UCSD-AML1 (cell line): Measurements from ENCODE around the gene TNS3.

Source experiments
- DNase-seq: peaks from one replicate; lab custom pipeline; 2025; ENCODE audit not compliant: unreplicated experiment; lab: John Stamatoyannopoulos, UW

Gene TNS3

DNA sequence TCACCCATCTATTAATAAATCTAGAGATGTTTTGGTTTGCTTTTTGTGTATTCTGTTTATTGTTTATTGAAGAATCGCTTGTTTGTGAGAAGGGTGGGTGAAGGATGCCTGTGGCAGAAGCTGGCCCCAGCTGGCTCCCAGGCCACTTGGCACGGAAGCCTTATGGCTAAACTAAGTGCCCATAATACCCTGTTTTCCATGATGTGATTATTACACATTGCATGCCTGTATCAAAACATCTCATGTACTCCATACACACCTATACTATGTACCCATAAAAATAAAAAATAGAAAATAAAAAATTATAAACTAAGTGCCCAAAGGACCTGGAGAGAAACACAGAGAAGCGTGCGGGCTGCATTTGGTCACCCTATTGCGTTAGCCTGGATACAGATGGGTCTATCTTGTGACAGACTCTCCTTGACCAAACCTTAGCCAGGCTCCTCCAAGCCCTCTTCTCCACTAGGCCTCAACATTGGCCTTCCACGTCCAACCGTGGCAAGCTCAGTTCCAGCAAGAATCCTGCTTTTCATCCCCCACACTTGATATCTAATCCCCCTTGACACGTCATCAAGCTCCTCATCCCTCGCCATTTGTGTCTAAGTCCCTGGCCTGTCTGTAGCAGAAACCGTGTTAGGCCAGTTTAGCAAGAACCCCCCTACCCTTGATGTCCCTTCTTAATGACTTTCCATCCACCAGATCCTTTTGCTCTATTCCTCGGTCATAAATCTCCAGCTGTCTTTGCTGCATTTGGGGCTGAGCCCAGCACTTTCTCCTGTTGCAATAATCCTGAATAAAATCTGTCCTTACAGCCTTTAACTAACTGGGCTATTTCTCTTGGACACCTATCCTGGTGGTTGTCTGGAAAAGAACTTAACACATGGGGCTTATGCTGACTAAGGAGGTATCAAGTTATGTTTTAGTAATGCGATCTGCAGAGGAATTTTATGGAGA lies 245.2 kb downstream of the TNS3 start:
- no peak for DNase-seq

DNA sequence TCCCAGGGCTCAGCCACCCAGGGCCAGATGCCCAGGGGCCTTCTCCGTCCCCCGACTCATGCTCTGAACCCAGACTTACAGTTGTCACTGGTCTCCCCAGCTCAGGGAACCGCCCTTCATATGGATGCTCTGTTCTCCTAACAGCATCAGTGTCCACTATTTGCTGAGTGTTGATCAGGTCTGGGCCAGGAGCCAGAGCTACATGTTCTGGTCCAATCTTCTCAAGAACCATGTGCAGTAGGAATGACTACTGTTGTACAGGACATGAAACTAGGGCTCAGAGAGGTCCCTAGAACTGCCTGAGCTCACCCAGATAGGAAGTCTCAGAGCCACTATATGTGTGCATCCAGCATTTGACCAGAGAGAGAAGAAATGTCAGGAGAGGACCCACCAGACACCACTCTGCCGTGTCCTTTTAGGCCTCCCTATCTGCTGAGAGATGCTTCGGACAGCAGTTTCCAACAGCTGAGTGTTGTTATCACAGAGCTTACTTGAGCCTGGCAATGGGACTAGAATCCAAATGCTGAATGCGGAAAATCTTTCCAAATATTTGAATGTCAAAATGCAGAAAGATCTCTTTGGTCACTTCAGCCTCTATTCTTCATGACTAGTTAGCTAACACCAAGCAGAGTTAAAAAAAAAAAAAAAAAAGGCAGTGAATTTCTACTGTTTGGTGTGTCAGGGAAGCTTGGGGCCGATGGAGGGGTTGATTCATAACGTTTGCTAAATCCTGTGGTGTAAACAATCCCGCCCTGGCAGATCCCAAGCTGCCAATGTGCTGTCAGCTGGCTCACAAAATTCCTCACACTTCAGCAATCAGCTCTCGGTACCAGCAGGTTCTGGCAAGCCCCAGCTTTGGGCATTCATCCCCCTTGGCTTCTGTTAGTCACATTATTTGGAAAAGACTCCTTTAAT lies 246.1 kb downstream of the TNS3 start:
- DNase-seq, result no peak

DNA sequence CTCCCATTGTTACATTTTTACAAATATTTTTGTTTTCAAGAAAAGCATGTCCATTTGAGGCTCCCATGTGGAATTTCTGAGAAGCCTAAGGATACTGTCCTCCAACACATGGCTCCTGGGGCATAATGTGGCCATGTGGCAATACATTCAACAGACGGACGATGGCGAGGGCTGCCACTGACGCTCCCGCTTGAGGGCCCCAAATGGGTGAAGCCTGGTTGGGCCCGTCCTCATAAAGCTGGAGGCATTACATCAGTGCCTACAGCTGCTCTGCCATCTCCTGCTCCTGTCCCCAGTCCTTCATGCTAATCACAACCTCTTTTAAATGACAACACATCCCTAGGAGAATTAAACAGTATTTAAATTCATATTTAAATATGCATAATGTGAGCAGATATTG lies 246.8 kb downstream of the TNS3 start:
- no peak for DNase-seq

DNA sequence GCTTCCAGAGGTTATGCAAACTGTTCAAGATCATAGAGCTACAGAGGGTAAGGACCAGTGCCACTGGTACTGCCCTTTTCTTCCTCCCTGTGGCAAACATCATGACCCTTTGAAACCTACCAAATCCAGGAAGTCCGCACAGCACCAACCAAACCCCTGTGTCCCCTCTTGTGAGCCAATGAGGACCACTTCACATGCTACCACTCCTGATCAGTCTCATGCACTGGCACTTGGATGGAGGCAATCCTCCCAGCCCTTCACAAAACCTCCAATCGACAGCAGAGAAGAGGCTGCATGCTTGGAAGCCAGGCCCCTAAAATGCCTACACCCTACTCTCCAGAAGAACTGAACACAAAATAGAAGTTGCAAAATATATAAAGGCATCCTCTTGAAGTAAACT lies 248.0 kb downstream of the TNS3 start:
- DNase-seq, result no peak

DNA sequence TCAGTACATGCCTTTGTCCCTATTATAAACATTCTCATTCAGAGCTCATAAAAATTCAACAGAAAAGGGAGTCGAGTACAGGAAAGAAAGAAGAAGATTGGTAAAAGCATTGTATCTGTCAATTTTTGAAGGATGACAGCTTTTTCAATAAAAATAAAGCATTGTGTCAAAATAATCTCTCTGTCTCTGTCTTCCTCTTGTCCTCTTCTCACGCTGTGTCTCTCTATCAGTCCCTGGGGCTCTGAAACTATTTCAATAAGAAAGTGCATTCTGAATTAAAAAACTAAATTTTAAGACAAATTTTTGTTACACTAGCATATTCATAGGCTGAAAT lies 248.4 kb downstream of the TNS3 start:
- no peak for DNase-seq

DNA sequence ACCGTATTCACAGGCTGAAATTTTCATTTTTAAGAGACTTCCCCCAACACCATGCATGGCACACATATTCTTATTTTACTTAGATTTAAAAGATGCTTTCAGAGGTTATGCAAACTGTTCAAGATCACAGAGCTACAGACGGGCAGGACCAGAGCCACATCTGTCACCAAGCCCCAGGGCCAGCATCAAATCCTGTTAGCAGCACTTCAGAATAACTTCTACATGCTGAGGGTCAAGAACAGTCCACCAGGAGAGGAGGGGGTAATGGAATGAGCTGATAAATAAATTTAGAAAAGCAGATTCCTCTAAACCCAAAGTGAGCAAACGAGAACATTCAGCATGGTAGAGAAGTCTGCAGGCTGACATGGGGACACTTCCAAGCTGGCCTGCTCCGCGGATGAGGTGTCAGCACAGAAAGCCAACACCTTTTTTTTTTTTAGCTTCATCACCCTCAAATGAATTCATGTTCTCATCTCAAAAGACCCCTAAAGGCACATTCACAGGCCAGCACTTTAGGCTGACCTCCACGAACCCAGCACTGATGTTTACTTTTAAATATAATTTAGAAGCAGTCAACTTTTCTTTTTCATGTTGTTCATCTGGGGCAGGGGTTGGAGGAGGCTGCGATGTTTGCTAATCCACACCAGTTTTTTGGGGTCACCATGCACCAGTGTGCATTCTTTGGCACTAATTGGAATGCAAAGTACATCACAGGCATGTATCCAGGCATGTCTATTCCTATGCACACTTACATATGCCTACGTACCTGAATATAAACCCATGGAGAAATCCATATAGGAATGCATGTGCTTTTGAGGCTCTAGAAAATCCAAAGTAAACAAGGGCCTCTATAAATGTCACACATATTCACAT lies 249.0 kb downstream of the TNS3 start:
- no peak for DNase-seq

DNA sequence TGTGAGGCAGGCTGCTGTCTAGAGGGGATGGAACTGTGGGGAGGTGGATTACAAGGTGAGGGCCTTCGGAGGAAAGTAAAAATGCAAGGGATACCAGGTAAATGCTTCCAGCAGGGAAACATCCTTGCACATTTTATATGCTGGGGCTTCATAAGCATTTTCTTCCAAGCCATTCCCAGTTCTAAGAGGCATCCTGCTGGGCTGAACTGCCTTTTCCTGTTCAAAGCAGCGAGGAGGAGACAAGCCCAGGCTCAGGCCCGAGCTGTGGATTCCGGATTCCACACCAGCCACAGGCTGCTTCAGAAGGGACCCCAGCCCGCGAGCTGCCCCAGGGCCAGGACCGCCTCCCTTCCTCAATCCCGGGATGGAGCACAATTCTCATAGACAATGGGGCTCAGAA lies 249.7 kb downstream of the TNS3 start:
- no peak for DNase-seq

DNA sequence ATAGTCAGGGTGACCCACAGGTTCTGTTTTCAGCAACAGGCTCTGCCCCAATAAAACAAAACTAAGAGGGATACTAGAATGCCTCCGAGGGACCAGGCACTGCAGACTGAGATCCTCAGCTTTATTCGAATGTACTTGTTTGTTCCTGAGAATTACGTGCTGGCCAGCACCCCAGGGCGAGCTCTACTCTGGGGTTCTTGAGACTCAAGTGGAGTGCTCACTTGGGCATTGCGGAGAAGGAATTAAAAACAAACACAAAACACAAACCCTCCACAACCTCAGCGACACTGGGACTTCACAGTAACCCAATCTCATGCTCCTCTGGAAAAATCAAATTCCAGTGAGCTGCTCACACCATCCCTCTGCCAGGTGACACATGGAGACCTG lies 250.7 kb downstream of the TNS3 start:
- no peak for DNase-seq

DNA sequence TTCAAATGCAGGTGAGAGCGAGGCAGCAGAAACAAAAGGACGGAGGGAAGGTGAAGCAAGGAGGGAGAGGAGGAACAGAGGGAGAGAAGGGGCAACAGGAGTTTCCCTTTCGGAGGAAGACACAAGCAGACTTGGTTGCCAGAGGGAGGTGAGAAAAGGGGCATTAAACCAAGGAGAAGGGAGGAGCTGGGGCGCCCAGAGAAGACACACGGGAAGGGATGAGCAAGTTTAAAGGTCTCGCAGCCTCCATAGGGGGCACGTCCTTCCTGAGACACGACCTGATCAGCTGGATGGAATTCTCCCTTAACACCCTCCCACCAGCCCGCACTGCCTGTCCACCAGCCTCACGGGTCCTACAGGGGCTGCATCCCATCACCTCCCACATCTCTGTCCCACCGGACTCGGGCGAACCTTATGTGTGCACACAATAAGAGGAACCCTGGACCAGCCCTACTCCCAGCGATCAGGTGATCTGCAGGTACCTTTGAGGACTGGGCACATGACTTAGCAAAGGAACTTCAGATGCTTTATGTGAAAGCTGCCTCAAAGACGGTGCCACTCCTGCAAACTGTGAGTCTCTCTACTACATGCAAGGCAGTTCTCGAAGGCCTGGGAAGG lies 251.2 kb downstream of the TNS3 start:
- DNase-seq, result no peak

DNA sequence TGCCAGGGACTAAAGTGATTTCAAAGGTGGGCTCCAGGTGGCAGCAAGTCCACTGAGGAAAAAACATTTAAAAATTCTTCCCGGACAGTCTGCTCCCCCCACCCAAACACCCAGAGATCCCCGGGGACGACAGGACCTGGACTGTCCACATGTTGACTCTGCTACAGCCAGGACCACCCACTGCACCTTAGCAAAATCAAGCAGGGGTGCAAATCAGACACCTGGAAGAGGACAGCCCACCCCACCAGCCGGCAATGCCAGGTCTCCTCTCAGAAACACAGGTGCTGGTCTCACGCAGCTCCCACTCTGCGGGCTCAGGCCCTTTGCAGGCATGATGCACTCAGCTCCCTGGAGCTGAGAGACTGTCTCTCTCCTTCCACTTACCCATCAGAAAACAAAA lies 251.9 kb downstream of the TNS3 start:
- DNase-seq, result no peak

DNA sequence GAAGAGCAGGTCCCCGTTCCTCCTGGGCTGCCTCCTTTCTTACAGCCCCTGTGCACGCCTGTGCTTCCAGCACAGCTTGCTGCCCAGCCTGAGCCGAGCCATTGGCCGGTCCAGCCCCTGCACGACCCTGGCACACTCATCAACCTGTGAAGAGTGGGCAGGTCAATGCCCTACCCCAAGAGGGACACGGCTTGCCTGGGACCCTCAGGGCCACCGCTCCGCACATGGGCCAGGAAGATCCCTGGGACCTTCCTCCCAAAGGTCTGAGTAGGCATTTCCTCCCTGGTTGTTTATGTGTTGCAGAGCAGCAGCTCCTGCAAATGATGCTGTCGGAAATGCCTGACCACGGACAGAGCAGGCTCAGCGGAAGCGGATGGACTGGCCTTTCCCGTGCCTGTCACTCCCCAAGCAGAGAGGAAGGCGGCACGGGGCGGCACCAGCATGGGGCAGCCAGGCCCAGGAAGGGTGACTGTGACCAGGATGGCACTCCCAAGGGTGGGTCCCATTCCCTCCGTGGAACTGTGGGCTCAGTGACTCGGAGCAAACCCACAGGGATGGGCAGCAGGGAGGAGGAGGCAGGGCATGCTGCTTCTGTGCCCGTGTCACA lies 252.5 kb downstream of the TNS3 start:
- no peak for DNase-seq

DNA sequence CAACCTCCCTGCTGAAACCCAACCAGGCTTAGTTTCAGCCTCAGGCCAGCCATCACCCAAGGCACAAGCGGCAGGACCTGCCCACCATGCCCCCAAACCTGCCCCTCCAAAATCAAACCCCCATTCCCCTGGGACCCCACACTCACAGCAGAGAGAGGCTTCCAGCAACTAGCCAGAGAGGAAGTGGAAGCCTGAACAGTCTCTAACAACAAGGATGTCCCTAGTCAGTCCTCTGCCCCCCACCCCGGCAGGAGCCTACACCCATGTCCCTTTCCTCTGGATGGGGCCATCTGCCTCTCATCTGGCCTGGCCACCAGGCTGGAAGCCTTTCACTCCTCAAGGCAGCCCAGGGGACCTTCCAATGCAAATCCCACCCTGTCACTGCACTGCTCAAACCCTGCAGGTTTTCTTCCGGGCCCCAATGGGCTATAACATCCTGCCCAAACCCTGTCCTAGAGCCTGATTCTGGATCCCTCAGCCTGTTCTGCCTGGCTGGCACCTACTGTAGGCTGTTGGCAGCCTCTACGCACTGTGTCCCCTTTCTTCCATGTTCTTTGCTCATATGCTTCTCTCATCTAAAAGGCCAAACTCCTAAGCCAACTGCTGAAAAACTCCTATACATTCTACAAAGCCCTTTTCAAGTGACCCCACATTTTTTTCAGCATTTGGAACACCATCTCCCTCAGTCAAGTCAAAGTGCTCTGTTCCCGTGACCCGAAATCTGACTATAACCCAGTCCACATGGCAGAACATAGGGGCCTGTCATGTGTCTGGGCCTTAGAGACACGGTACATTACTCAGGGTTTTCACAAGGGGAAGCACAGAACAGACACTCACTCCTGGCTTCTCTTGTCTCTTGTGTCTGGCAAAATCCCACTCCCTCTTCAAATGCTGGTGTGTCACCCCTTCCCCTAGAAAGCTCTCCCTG lies 253.3 kb downstream of the TNS3 start:
- DNase-seq, result no peak

DNA sequence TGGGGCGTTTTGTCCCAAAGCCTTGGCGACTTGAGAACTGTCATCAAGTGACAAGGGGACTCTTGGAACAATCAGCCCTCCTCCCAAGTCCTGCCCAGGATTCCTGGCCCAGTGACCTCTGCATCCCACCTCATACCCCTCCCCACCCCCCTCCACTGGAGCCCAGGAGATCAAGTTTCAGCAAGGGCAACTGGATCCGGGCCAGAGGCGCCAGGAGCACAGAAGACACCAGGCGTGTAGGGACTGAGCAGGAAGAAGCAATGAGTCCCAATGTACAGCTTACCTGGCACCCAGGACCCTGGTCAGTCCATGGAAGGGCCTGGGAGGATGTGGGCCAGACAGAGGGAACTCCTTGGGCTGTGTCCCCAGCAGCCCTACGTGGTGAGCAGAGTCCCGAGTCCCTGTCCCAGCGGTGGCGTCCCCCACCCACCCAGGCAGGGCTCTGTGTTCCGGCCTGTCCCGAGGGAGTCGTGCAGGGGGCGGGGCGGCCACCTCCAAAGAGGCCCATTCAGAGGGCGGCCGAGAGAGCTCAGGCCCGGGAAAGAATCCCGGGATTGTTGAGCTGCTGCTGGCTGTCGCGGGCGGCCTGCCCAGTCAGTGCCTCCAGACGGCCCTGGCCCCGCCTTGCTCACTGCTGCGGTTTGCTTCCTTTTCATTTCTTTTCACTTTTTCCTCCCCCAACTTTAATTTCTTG lies 254.1 kb downstream of the TNS3 start:
- no peak for DNase-seq

DNA sequence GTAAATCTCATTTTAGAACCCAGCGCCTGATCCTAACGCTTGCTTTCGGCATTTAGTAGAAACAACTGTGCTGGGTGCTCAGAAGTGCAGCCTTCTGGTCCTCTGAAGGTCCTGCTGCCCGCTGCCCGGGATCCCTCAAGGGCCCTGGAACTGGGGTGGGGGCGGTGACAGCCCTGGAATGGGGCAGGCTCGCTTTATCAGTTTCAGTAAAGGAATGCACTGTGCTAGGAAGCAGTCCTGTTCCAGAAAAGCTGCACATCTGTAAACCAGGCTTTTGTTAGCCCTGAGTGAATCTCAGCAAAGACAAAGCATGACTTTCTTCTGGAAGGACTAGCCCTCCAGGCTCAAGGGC lies 254.6 kb downstream of the TNS3 start:
- DNase-seq, result no peak

DNA sequence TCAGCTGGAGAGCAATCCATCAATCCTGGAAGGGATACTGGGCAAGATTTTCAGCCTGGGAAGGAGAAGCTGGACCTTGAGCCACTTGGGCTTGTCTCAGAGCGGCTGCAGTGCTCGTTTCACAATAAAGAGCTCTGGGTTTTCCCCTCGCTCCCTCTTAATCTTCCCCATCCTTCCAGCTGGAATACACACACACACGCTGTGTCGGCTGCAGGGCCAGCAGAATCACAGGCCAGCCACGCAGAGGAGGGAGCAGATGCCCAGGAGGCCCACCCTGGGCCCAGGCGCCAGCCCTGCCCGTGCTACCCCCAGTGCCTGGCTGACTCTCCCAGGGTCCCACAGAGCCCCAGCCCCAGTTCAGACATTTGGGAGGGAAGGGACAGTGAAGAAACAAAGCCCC lies 255.1 kb downstream of the TNS3 start:
- DNase-seq, result no peak

DNA sequence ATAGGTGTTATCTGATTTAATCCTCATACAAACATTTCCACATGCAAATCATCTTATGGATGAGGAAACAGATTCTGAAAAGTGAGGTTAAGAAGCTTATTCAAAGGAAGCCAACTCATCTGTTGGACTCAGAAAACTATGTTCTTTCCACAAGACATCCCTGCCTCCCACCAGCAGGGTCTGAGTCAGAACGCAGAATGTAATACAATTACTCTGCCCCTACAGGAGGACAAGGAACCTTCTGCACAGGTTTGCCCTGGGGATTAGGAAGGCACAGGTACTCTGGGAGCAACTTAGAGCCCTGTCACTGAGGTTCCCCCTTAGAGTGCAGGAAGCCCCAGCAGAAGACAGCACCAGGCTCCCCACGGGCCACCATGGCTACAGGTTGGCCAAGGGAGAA lies 255.7 kb downstream of the TNS3 start:
- no peak for DNase-seq

DNA sequence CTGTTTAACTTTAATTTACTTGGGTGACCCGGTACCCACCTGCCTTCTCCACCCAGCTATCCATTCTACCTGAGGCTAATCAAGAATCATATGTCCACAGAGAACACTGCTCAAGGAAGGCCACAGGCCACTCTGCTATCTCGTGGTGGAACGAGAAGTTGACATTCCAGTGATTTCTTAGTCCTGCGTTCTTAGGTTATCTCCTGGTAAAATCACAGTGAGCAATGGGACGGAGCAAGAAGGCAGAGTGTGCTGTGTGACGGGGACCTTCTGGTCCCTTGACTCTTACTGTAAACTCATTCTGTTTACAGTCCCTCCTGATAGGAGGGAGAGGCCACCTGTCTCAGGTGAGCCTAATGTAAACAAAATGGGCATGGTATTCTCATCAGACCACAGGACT lies 256.6 kb downstream of the TNS3 start:
- DNase-seq, result no peak

DNA sequence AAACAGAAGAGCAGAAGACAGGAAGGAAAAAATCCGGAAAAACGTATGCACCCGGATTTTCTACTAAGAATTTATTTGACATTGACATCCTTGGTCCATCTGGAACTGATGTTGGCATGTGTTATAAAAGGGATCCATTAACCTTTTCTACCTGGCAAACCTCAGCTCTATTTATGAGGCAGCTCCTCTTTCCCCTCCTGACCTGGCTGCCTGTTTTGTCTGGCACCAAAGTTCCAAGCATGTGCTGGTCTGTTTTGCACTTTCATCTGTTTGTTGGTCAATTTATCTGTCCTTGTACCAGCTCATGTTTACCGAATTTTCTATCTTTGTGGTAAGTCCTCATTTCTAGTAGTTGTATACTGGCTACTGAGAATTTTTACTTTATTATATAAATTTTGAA lies 258.0 kb downstream of the TNS3 start:
- DNase-seq, result no peak

DNA sequence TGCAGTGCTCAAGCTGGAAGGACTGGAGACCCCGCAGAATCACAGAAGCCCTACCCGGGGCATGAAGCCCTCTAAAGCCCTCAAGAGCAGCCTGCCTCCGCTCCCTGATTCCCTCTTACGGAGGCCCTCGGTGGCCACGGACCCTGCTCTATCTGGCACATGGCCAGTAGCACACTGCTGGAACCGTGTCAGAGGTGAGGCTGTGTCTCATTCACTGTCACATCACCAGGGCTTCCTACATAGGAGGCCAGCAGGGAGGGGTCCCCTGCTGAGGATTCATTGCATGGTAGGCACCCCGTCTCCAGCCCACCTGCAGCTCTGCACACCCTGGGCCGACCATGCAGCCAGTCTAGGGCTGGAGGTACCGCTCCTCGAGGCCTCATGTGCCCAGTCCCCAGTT lies 259.2 kb downstream of the TNS3 start:
- no peak for DNase-seq
